Kidney epithelial cell (primary cell): ENCODE data around the gene TMEM92. TPM values are rescaled to one million over a fixed set of nuclear protein-coding genes. Genes with fewer than 3 reads are reported as not detected.

ENCODE experiments used
- DNase-seq: peaks from one replicate; pipeline ENCODE4 v3.0.0-alpha.2; 2010; ENCODE audit warnings: low read depth
- H3K27me3 ChIP-seq: 2 replicates; pipeline ENCODE4 v1.6.0; 2011; ENCODE audit warnings: low read length; ENCODE audit not compliant: control insufficient read depth, insufficient read depth
- H3K36me3 ChIP-seq: 2 replicates; pipeline ENCODE4 v1.5.1; 2011; ENCODE audit warnings: low read length; ENCODE audit not compliant: control insufficient read depth, insufficient read depth
- H3K4me3 ChIP-seq: 2 replicates; pipeline ENCODE4 v1.5.1; 2011; ENCODE audit warnings: low read depth, mild to moderate bottlenecking, control low read depth, low read length
- CTCF ChIP-seq: IDR thresholded peaks from 2 replicates; pipeline ENCODE4 v1.5.1; 2011; ENCODE audit warnings: mild to moderate bottlenecking, moderate library complexity, low read length, control low read depth, inconsistent platforms; ENCODE audit not compliant: insufficient read depth, poor library complexity, severe bottlenecking
- total RNA-seq: library from RNA; depleted of rRNA; stranded (reverse); fragments of >200 nt; gene quantifications from 2 replicates; pipeline ENCODE4 v1.2.3, GENCODE V29; 2015

Gene TMEM92
- total RNA-seq, 1 donor from 2014 or later, result 1.5 TPM

GRCh38 chr17:50265212-50265611, 9.1 kb upstream of the TMEM92 start:
- Histone ChIP-seq H3K36me3 (no peaks in the 10 kb centered on the region), H3K27me3 (no peaks in the 10 kb centered on the region), H3K4me3 (no peak overlapping the region)
- DNase-seq, result no peak
- no peak for TF ChIP-seq CTCF

GRCh38 chr17:50265690-50266315, 8.5 kb upstream of the TMEM92 start:
- Histone ChIP-seq H3K36me3 (no peaks in the 10 kb centered on the region), H3K27me3 (no peaks in the 10 kb centered on the region), H3K4me3 (no peak overlapping the region)
- no peak for DNase-seq
- TF ChIP-seq CTCF, result no peak

GRCh38 chr17:50266384-50267073, 7.7 kb upstream of the TMEM92 start:
- Histone ChIP-seq H3K36me3 (no peaks in the 10 kb centered on the region), H3K27me3 (no peaks in the 10 kb centered on the region), H3K4me3 (no peak overlapping the region)
- no peak for DNase-seq
- TF ChIP-seq CTCF, result no peak

GRCh38 chr17:50267074-50267841, 7.0 kb upstream of the TMEM92 start:
- Histone ChIP-seq H3K36me3 (no peaks in the 10 kb centered on the region), H3K4me3 (no peak overlapping the region), H3K27me3 (no peaks in the 10 kb centered on the region)
- no peak for TF ChIP-seq CTCF
- no peak for DNase-seq

- Histone ChIP-seq H3K4me3 (no peak overlapping the region), H3K36me3 (no peaks in the 10 kb centered on the region), H3K27me3 (no peaks in the 10 kb centered on the region)
- DNase-seq, result no peak
- no peak for TF ChIP-seq CTCF
Observed at GRCh38 chr17:50268026-50268425, 6.2 kb upstream of the TMEM92 start.
